Kidney epithelial cell (primary cell): ENCODE results near the gene THADA. TPM values are rescaled to one million over a fixed set of nuclear protein-coding genes. Genes with fewer than 3 reads are reported as not detected.

ENCODE experiments used
- DNase-seq: peaks from one replicate; pipeline ENCODE4 v3.0.0-alpha.2; 2010; ENCODE audit warnings: low read depth
- H3K27me3 ChIP-seq: 2 replicates; pipeline ENCODE4 v1.6.0; 2011; ENCODE audit warnings: low read length; ENCODE audit not compliant: control insufficient read depth, insufficient read depth
- H3K36me3 ChIP-seq: 2 replicates; pipeline ENCODE4 v1.5.1; 2011; ENCODE audit warnings: low read length; ENCODE audit not compliant: control insufficient read depth, insufficient read depth
- H3K4me3 ChIP-seq: 2 replicates; pipeline ENCODE4 v1.5.1; 2011; ENCODE audit warnings: low read depth, mild to moderate bottlenecking, control low read depth, low read length
- total RNA-seq: library from RNA; depleted of rRNA; stranded (reverse); fragments of >200 nt; gene quantifications from 2 replicates; pipeline ENCODE4 v1.2.3, GENCODE V29; 2015
- TF ChIP-seq, protein P1 (sequence below): IDR thresholded peaks from 2 replicates; pipeline ENCODE4 v1.5.1; 2011; ENCODE audit warnings: mild to moderate bottlenecking, moderate library complexity, low read length, control low read depth, inconsistent platforms; ENCODE audit not compliant: insufficient read depth, poor library complexity, severe bottlenecking

The THADA gene
- total RNA-seq, 1 donor from 2014 or later = 21.5 TPM

DNA sequence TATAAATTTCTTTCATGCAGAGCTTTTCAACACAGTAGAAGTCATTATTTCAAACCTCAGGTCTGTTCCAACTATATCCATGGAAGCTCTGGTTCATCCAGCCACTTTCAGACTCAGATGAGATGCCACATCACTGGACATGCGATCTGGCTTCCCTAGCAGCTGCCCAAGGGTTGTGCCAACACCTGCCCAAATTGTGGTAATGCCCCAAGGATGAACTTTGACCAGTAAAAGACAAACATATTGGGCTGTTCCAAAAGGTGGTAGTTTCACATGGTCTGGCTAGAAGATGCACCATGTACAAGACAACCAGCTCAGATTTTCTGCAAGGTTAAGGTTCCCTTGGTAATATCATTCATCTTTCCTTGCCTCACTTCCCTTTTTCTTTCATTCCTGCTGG lies 101.9 kb downstream of the THADA start:
- no peak for DNase-seq
- H3K27me3 ChIP-seq = no peaks in the 10 kb centered on the region
- H3K36me3 ChIP-seq = no peaks in the 10 kb centered on the region
- H3K4me3 ChIP-seq = no peak overlapping the region
- TF ChIP-seq, protein P1, sequence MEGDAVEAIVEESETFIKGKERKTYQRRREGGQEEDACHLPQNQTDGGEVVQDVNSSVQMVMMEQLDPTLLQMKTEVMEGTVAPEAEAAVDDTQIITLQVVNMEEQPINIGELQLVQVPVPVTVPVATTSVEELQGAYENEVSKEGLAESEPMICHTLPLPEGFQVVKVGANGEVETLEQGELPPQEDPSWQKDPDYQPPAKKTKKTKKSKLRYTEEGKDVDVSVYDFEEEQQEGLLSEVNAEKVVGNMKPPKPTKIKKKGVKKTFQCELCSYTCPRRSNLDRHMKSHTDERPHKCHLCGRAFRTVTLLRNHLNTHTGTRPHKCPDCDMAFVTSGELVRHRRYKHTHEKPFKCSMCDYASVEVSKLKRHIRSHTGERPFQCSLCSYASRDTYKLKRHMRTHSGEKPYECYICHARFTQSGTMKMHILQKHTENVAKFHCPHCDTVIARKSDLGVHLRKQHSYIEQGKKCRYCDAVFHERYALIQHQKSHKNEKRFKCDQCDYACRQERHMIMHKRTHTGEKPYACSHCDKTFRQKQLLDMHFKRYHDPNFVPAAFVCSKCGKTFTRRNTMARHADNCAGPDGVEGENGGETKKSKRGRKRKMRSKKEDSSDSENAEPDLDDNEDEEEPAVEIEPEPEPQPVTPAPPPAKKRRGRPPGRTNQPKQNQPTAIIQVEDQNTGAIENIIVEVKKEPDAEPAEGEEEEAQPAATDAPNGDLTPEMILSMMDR = no peak

DNA sequence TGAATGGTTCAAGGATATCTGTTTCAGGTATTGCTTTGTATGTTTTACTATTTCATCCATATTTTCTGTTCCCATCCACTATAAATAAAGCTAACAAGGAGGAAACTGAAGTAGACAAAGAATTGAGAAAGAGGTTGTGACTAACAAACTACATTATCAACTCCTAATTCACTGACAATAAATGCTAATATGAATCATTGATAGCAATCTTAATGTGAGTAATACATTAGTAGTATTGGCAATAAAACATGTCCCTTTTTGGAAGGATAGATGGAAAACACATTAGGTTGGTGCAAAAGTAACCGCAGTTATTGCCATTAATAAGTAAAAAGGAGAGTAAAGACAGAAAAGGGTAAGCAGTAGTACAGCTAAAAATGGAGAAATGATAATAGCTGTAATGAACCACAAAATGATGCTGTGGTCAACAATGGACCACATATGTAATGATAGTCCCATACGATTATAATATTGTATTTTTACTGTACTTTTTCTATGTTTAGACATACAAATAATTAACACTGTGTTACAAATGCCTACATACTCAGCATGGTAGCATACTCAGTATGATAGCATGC lies 104.7 kb downstream of the THADA start:
- no peak overlapping the region for H3K4me3 ChIP-seq
- TF ChIP-seq, protein P1 = no peak
- H3K36me3 ChIP-seq = no peaks in the 10 kb centered on the region
- no peak for DNase-seq
- no peaks in the 10 kb centered on the region for H3K27me3 ChIP-seq

DNA sequence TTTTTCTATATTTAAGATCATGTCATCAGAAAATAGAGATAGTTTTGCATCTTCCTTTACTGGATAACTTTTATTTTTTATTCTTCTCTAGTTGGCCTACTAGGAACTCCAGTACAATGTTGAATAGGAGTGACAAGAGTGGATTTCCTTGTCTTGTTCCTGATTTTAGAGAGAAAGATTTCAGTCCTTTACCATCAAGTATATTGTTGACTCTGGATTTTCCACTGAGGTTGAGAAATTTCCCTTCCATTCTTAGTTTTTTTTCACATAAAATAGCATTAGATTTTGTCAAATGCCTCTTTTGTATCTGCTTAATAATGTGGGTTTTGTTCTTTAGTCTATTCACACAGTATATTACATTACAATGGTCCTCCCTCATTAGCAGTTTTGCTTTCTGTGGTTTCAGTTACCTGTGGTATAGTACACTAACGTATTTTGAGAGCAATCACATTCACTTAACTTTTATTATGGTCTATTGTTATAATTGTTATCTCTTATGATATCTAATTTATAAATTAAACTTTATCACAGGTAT lies 105.5 kb downstream of the THADA start:
- no peaks in the 10 kb centered on the region for H3K27me3 ChIP-seq
- no peak overlapping the region for H3K4me3 ChIP-seq
- DNase-seq = no peak
- TF ChIP-seq, protein P1 = no peak
- no peaks in the 10 kb centered on the region for H3K36me3 ChIP-seq

DNA sequence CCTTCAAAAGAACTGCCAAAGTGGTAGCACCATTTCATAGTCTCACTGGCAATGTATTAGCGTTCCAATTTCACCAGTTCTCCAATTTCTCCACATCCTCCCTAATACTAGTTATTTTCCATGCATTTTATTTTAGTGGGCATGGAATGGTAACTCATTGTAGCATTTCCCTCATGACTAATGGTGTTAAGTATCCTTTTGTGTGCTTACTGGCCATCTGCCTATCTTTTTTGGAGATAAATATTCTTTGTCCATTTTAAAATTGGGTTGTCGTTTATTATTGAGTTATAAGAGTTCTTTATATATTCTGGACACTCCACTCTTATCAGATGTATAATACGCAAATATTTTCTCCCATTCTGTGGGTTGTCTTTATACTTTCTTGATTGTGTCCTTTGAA lies 107.1 kb downstream of the THADA start:
- no peaks in the 10 kb centered on the region for H3K27me3 ChIP-seq
- H3K4me3 ChIP-seq = no peak overlapping the region
- no peak for DNase-seq
- TF ChIP-seq, protein P1 = no peak
- no peaks in the 10 kb centered on the region for H3K36me3 ChIP-seq

DNA sequence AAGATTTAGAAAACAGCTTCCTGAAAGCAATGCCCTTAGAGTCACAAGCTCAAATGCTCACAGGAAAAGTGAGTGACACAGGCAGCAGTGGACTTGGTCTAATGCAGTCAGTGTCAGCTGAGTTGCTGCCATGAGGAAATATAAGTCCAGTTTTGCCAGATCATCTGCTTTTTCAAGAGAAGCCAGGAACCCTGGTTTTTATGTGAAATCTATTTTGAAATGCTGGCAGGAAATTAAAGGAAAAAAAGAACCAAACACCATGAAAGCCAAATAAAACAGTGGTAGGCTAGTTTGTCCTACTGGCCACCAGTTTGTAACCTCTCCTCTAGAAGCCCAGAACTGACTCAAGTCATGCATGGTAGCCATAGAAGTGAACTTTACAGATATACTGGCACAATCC lies 109.2 kb downstream of the THADA start:
- H3K4me3 ChIP-seq = no peak overlapping the region
- TF ChIP-seq, protein P1 = no peak
- DNase-seq = no peak

More for the DNA sequence above, 109.2 kb downstream of the THADA start:
- no peaks in the 10 kb centered on the region for H3K36me3 ChIP-seq
- H3K27me3 ChIP-seq = no peaks in the 10 kb centered on the region
